22Rv1 (cell line): ENCODE results near the gene SPINK8.

Source experiments
- ZFX ChIP-seq: fragments of 450-650 bp; IDR thresholded peaks from 2 replicates; pipeline ENCODE4 v1.6.1; 2017; ENCODE audit warnings: antibody characterized with exemption, borderline replicate concordance
- TF ChIP-seq, protein P1 (sequence below): fragments of 450-650 bp; IDR thresholded peaks from 2 replicates; pipeline ENCODE4 v1.5.1; 2017; ENCODE audit warnings: mild to moderate bottlenecking

DNA sequence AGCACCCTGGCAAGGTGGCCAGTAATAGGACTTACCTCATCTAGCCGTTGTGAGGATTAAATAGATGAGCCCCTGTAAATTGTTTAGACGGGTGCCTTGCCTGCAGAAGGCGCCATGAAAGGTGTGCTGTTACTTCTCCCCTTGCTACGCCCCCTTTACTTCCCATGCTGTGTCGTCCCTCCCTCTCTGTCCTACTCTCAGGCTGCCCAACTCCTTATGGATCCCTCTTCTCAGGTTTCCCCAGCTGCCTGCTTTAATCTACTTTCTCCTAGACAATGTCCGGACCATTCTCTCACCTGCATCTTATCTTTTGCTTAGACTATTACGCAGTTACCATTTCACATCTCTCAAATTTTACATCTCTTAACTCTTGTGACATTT is 36.9 kb upstream of the SPINK8 start:
- TF ChIP-seq, protein P1, sequence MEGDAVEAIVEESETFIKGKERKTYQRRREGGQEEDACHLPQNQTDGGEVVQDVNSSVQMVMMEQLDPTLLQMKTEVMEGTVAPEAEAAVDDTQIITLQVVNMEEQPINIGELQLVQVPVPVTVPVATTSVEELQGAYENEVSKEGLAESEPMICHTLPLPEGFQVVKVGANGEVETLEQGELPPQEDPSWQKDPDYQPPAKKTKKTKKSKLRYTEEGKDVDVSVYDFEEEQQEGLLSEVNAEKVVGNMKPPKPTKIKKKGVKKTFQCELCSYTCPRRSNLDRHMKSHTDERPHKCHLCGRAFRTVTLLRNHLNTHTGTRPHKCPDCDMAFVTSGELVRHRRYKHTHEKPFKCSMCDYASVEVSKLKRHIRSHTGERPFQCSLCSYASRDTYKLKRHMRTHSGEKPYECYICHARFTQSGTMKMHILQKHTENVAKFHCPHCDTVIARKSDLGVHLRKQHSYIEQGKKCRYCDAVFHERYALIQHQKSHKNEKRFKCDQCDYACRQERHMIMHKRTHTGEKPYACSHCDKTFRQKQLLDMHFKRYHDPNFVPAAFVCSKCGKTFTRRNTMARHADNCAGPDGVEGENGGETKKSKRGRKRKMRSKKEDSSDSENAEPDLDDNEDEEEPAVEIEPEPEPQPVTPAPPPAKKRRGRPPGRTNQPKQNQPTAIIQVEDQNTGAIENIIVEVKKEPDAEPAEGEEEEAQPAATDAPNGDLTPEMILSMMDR: no peak
- TF ChIP-seq ZFX: no peak
